ENCODE measurements around the gene ATP8B3.
"Not testable (repeated sequence)": the region's sequence is repeated elsewhere in the genome, so short reads cannot be mapped to it uniquely, and the experiment has no call there.

ATP8B3 gene

DNA sequence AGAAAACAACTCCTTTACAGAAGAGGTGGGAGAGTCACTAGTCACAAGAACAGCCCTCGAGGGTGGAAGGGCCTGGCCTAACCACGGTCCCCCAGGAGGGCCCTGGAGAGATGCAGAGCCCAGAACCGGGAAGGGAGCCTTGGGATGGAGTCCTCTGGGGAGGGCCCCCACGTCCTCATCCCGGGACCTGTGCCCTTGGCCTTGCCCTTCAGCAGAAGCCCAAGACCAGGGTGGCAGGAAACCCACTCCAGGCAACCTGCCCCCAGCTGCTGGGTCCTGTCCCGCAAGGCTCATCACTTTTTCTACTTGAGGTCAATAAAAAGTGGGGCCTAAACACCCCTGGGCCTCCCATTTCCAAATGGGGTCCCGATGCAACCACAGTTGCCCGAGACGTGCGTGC, 2.3 kb upstream of the ATP8B3 start:
- no peak for DNase-seq

DNA sequence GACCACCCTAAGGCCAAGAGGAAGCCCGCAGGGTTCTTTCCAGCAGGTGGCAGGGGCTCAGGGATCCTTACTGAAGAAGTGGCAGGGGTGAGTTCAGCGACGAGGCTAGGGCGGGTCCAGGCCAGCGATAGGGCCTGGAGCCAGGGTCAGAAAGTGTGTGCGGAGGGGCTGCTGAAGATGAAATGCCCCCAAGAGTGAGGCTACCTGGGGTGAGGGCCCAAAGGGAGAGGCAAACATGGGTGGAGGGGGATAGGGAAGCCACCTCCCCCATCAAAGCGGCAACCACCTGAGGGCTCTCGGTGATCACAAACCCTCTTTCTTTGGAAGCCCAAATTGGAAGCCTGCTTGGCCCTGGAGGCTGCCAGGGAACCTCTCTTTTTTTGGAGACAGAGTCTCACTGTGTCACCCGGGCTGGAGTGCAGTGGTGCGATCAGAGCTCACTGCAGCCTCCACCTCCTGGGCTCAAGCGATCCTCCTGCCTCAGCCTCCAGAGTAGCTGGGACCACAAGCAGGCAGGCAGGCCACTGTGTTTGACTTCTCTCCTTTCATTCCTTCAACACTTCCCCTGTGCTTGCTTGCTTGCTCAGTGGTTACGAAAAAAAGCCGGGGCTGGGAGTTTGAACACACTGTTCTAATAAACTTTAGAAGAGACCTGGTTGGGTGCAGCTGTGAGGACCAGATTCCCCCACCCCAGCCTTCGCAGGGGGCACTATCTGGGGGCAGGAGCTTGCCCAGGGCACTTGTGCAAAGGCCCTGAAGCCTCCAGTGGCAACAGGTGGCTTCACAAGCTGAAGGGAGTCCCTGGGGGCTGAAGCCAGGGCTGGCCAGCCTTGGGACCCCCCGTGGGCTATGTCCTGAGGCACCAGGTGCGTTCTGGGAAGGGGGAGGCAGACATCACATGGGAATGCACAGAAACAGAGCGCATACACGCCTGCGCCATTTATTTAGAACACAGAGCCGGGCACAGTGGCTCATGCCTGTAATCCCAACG, 1.4 kb upstream of the ATP8B3 start:
- DNase-seq = no peak

DNA sequence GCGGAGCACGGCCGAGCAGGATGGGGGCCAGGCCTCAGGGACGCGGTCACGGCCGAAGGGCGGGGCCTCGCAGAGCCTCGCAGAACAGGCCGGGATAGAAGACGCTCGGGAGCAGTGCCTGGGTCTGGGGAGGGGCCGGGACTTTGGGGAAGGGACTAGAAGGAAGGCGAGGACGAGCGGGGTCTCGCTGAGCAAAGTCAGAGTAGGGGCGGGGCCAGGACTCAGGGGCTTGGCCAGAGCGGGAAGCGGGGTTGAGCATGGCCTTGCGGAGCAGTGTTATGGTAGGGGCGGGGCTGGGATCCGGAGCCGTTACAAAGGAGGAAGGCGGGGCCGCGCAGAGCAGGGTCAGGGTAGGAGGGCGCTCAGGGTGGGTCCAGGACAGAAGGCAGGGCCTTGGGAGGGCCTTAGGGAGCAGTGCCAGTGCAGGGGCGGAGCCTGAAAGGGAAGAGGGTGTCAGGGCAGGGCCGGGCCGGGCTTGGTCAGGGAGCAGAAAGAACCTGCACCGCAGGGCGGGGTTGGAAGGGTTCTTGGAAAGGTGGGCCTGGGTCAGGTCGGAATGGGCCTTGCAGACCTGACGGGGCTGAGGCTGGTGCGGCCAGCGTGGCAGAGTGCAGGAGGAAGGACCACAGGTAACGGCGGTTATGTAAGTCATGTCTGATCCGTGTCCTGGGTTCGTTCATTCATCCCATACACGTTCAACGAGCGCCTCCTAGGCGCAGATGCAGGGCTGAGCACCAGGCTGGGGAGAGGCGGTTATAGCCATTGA, 533 bp upstream of the ATP8B3 start:
- peak; percentile 72 for DNase-seq

DNA sequence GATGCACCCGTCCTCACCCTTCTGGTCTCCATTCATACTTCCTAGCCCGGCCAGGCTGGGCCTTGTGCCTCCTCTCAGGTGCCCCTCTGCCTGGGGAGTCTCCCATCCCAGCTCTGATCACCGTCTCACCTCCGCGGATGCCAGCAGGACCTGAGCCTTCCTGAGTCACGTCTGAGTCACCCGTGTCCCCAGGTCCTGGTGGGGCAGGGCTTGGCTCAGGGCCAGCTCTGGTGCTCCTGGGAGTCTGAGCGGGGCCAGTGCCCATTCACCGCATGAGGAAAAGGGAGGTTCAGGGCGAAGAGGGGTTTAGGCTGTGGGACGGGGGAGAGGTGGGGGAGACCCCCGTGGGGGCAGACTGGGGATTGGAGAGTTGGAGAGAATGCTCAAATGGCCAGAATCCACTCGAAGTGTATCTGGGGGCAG, 593 bp downstream of the ATP8B3 start:
- peak; percentile 64 for DNase-seq

DNA sequence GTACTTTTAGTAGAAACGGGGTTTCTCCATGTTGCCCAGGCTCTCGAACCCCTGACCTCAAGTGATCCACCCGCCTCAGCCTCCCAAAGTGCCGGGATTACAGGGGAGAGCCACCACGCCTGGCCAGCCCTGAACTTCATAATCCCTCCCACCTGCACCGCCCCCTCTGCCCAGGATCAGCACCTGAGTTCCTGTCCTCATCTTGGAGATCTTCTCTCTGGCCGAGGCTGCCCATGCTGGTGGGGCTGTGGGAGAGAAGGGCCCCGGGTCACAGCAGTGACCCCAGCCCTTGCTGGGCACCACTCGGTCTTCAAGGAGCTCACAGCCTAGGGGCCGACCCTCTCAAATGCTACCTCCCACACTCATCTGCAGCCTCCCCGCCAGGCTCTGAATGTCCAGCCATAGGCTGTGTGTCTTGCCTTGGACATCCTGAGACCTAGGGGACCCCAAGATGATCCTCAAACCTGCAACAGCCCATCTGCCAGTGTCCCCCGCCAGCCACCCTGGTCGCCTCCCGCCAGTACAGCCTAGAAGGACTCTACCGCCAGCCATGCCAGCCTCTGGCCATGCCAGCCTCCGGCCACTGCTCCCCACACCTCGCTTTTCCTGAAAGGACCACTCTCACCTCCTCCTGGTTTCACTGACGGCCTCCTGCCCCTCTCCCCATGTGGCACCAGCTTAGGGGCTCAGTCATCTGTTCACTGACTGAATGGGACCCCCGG, 1.5 kb downstream of the ATP8B3 start:
- DNase-seq = no peak

DNA sequence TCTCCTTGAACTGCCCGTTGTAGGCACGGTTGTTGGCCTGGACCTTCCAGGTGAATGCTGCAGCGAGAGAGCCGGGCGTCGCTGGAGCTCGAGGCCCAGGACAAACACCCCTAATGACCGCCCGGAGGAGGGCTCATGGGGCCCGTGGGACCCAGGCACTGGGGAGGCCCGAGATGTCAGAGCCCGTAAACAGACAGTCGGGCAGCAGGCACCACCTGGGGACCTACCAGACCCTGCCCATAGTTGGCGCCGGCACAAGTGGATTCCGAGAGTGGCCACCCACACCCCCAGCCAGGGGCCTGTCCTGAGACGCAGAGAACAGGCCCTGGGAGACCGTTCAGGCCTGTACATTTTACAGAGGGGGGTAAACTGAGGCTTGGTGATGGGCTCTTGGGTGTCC, 2.4 kb downstream of the ATP8B3 start:
- DNase-seq = no peak

DNA sequence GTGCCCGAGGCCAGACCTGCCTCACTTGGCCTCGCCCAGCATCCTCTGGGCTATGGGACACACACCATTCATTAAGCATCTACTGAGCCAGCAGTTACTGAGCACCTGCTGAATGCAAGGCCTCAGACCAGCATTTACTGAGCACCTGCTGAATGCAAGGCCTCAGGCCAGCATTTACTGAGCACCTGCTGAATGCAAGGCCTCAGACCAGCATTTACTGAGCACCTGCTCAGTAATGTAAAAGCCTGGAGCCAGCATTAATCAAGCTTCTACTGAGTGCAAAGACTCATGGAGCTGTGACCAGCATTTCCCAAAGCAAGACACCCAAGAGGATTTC, 3.7 kb downstream of the ATP8B3 start:
- no peak for DNase-seq

DNA sequence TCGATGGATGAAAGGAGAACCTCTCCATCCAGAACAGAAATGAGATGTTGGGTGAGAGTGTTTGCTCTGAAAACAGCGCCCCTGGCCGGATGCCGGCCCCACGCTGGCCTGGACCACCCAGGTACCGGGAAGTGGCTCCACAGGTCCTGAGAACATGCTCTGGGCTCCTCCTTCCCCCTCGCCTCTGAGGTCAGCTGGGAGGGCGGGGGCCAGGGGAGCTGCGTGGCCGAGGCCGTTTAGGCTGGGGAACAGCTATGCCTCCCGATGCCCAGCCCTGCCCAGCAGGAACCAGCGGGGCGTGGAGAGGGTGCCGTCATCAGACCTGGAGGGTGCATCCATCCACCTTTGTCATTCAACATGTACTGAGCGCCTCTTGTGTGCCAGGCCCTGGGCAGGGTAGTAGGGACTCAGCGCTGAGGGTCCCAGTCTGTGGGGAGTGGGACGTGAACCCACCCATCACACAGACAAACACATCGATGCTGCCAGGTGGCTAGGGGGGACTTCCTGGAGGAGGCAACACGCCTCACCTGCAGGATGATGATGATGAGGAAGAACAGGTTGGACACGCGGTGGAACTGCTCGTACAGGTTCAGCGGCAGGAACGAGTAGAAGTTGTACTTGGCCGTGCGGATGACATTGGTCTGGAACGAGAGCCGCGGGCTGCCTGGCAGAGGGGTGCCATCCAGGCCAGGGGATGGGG, 4.2 kb downstream of the ATP8B3 start:
- DNase-seq = no peak

DNA sequence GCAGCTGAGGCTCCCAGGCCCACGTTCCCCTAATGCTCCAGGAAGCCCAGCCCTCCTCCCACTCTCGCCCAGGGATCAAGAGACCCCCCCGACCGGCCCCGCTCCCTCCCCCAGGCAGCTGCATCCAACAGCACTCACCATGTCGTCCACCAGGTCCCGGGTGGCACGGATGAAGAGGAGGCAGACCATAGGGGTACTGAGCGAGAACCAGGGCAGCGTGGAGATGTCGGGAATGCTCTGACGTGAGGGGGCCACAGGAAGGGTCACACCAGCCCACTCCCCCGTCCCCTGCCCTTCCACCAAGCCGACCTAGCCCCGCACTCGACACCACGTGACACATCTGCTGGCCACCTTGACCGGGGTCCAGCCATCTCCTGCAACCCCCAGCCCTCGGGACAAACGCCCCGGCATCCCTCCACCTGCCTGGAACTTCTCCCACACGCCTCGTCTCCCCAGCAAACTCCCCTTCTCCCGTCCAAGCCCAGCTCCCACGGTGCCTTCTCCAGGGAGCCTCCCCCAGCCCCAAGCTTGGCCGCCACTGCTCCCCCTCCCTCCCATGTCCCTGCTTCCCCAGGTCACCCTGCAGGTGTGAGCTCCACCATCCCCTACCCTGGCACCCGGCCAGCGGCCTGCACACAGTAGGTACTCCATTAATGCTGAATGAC, 4.9 kb downstream of the ATP8B3 start:
- no peak for DNase-seq

DNA sequence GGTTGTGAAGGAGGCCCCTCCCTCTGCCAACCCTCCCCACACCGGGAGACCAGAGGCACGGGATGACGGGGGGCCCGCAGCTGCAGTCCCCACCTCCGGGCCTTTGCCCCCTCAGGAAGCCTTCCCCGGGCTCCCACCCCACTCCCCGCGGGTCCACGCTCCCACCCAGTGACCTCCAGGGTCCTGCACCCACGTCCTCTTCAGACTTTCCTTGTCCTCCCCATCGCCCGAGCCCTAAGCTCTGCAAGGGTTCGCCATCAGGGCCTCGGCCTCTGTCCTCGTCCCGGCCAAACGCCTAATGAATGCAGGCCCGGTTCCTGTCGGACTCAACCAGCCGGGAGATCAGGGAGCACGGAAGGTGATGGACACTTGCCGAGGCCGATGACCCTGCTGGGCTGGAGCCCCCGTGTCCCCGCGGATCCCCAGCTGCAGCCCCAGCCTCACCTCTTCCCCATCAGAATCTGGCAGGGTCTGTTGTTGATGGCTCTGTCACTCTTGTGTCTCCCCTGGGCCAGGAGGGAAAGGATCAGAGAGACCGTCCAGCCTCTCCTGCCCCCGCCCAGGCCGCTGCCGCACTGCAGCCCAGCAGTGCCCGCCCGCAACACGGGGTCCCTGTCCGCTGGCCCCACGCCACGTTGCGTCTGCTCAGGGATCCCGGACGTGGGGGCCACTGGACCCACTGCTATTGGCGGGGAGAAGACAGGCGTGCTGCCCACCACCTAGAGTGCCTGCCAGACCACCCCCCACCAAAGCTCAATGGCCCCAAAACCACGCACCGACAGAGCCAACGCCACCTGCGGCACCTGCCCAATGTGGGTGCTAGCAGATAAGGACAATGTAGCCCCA, 5.7 kb downstream of the ATP8B3 start:
- no peak for DNase-seq

DNA sequence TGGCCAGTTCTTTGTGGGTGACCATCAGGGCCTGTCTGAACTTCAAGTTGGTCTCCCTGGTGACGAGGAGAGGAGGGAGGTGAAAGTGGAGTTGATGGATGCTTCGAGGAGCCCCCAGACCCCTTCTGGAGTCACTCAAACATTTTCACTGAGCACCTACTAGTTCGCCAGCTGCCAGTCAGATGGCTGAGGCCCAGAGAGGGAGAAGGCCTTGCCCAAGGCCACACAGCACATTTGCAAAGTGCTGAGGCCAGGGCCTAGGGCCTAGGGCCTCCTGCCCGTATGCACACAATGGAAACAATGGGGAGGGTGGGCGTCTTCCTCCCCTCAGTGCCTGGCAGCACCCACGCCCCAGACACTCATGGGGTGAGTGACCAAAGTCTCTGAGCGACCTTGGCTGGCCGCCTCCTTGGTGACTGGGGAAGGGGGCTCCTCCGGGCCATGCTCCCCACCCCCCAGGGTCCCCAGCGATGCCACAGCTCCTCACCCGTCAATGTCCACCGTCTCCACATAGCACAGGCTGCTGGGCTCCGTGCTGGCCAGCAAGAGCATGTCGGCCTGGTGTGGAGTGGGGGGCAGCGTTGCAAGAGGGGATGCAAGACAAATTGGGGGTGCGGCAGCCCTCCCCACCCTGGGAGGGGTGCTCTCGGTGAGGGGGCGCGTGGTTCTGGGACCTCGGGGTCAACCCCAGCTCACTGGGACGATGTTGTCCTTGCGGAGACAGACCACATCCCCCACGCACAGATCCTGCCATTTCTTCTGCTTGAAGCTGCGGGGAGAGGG, 6.5 kb downstream of the ATP8B3 start:
- no peak for DNase-seq

DNA sequence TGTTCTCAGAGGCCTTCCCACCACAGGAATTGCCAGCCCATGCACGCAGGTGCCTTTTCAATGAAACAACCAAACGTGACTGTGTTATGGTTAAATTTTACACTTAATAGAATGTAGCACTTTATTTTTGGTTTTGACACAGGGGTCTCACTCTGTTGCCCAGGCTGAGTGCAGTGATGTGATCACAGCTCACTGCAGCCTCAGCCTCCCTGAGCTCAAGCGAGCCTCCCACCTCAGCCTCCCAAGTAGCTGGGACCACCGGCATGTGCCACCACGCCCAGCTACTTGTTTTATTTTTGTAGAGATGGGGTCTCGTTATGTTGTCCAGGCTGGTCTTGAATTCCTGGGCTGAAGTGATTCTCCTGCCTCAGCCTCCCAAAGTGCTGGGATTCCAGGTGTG, 7.2 kb downstream of the ATP8B3 start:
- DNase-seq = no peak

DNA sequence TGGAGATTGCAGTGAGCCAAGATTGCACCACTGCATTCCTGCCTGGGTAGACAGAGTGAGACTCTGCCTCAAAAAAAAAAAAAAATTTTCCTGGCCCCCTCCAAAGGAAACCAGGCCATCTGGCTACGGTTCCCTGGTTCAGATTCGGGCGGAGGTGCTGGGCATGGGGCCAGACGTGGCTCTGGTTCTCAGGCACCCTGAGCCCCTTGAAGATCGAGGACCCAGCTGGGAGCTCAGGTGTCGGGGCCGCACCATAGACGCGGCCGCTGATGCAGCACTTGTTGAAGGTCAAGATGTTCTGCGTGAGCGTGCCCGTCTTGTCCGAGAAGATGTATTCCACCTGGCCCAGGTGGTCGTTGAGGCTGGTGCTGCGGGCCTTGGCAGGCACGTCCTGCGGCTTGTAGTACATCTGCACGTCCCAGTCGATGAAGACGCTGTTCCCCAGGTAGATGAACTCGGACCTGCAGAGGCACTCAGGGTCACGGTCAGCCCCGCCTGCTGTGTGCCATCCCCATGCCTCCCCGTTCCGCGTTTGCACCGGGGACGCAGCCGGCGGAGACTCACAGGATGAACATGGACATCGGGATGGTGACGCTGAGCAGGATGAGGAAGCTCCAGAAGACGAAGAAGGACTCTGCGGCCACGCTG, 12.3 kb downstream of the ATP8B3 start:
- no peak for DNase-seq

DNA sequence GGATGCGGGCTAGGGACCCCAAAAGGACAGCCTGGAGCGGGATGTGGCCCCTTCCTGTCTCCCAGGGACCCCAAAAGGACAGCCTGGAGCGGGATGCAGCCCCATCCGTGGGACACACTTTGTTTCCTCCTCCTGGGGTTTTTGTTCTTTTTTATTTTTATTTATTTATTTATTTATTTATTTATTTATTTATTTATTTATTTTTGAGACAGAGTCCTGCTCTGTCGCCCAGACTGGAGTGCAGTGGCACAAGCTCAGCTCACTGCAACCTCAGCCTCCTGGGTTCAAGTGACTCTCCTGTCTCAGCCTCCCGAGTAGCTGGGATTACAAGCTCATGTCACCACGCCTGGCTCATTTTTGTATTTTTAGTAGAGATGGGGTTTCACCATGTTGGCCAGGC, 14.8 kb downstream of the ATP8B3 start:
- not testable (repeated sequence) for DNase-seq

DNA sequence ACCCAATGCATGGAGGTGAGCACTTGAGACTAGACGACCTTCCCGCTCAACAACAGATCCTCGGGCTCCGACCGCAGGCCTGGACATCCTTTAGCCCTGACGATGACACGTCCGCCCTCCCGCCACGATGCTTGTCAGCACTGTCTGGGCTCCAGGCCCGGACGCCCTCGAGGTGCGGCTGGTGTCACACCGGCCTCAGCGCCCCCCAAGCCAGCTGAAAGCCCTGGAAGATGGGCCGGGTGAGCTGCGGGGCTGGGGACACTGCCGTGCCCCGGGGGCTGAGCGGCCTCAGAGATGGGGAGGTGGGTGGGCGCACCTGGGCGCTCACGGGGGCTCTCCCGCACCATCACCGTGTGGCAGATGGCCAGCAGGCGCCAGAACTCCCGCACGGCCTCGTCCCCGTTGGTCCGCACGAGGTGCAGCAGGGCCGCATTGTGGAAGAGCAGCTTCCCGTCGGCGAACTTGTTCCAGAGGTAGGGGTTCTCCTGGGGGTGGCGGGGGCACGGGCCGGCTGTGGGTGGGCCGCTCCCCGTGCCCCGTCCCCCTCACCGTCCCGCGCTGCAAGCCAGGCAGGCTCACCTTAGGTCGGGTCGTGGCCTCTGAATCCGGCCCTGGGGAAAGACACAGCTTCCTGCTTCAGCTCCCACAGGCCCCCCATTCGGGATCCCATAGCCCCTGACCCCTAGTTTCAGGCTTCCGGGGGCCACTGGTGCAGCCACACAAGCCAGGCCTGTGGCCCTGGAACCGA, 15.5 kb downstream of the ATP8B3 start:
- DNase-seq = no peak

DNA sequence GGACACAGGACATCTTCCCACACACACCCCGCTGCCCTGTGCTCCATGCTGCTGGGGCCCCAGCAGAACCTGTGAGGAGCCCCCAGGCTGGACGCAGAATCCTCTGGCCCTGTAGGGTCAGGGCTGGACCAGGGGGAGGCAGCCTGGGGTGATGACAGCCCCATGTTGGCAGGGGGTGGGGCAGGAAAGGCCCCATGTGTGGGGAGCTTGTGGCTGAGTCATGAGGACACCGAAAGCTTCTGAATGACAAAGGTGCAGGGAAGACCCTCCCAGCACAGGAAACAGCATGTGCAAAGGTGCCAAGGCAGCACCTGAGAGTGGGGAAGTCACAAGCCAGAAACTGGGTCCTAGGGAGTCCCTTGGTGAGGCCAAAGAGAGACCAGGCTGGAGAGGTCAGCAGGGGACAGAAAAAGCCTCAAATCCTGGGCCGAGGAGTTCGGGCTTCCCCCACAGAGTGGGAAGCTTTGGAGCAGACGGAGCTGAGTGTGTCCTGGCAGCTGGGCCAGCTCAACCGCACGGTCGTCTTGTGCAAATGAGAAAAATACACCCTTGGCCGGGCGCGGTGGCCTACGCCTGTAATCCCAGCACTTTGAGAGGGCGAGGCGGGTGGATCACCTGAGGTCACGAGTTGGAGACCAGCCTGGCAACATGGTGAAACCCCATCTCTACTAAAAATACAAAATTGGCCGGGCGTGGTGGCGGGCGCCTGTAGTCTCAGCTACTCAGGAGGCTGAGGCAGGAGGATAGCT, 17.5 kb downstream of the ATP8B3 start:
- no peak for DNase-seq

DNA sequence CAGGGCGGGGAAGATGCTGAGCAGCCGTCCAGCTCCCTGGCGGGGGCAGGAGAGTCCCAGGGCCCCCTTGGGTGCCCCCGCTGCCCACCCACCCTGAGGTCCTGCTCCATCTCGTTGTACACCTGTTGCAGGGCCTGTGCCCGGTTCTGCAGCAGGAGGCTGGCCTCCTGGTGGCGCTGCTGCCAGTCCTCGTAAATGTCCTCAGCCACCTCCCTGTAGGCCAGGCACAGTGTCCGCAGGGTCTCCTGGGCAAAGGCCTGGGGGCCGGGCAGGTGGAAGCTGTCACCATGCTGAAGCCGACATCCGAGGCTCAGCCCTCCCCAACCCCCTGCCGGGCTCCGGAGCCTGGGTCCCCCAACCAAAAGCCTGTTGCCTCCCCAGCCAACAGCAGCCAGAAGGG, 20.2 kb downstream of the ATP8B3 start:
- no peak for DNase-seq

DNA sequence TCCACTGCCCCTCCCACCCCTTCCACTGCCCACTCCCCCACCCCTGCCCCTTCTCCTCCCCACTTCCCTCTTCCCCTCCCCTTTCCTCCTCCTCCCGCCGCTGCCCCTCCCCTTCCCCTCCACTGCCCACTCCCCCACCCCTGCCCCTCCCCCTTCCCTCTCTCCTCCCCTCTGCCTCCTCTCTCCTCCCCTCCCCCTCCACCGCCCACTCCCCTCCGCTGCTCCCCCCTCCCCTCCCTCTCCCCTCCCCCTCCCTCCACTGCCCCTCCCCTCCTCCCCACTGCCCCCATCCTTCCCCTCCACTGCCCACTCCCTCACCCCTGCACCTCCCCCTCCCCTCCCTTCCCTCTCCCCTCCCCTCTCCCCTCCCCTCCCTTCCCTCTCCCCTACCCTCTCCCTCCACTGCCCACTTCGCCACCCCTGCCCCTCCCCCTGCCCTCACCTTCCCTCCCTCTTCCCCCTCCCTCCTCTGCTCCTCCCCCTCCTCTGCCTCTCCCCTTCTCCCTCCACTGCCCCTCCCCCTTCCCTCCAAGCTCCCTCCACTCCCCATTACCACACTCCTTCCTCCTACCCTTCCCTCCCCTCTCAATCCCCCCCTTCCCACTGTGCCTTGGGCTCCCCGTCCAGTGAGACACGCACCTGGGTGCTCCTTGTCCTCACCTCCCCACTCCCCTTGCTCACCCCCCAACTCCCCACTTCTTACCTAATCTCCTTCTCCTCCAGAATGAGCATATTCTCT, 21.9 kb downstream of the ATP8B3 start:
- DNase-seq = no peak

Data from activated CD8-positive, alpha-beta memory T cell treated with anti-CD3 and anti-CD28 coated beads, Interleukin-2, amount 50 U/mL, for 4 hours (primary cell).